GM18907 (cell line): Measurements from ENCODE around the gene CIB4.

Source experiments
- ATAC-seq: cut with Tn5 transposase; IDR thresholded peaks from one replicate; pipeline ENCODE4 v1.9.1; 2021; ENCODE audit warnings: mild to moderate bottlenecking, moderate library complexity; ENCODE audit not compliant: unreplicated experiment

The CIB4 gene

DNA sequence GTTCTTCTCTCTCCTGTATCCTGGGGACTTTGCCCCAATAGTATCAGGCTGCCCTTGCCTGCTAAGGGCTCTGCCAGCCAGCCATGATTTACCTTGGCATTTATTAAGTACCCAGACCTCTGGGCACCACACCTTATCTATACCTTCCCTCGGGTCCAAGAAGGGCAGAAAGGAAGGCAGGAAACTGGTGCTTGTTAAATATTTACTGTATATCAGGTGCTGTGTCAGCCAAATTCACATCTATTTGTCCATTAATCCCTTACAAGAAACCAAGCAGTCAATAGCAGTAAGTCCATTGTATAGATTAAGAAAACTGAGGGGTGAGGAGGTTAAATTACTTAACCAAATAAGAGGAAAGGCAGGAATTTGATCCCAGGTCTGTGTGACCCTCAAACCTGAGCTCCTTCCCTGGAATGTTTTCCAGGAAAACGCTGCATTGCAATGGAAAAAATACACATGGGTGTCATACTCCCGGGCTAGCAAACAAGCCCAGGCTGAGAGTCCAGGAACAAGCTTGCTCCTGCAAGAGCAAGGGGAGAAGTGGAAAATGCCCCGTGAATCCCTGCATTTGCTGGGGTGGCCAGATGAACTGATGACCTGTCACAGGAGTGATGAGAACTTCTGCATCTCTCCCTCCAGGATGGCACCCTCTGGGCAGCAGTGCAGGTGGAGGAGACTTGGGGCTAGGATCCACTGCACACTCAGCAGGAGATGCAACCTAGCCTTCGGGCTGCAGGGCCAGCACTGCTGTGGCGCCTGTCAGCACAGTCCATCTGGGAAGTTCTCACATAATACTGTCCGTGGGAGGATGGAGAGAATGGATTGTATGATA lies 30.4 kb downstream of the CIB4 start:
- ATAC-seq = no peak

GRCh38 chr2:26609839-26610277 lies 31.3 kb downstream of the CIB4 start:
- no peak for ATAC-seq

DNA sequence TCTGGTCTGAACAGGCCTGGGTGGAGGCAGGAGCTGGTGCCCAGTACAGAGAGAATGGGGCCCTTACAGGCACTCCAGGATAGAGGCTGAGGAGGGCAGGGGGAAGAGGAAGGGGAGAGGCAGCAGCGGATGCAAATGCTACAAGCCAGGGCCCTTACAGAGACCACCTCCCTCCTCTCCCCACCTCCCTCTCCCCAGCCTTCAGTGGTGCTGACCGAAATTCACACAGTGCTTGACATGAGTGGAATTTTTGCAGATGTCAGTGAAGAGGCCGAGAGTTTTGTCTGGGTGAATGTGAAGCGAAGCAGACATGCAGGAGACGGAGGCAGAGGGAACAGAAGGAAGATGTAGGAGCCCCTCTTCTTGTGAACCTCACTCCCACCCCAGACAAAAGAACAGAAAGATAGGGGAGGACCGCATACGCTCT lies 31.9 kb downstream of the CIB4 start:
- no peak for ATAC-seq

- no peak for ATAC-seq
These were observed 32.6 kb downstream of the CIB4 start for GRCh38 chr2:26608557-26608956.

- no peak for ATAC-seq
These were observed 33.5 kb downstream of the CIB4 start for GRCh38 chr2:26607698-26608097.

GRCh38 chr2:26606847-26607190 lies 34.3 kb downstream of the CIB4 start:
- no peak for ATAC-seq

GRCh38 chr2:26605999-26606846 lies 34.9 kb downstream of the CIB4 start:
- ATAC-seq = no peak

GRCh38 chr2:26605195-26605998 lies 35.8 kb downstream of the CIB4 start:
- ATAC-seq = no peak

GRCh38 chr2:26602575-26602974 lies 38.6 kb downstream of the CIB4 start:
- ATAC-seq = no peak

DNA sequence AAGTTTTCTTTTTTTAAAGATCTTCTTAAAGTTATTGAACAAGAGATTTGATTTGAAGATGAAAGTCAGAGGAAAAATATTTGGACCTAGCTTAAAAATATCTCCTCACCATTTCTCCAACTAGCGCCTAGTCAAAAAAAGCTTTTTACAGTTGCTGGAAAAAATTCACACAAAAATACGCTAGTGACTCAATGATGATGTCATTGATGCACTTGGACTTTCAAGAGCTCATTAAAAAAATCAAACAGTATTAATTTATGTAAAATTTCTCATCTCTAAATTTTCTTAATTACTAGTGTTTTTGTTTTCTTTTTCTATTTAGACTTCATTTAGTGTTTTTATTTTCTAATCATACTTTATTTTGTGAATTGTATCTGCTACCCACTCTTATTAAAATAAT lies 41.8 kb downstream of the CIB4 start:
- no peak for ATAC-seq

- ATAC-seq = no peak
These were observed 42.2 kb downstream of the CIB4 start for GRCh38 chr2:26598996-26599373.

GRCh38 chr2:26598336-26598995 lies 42.7 kb downstream of the CIB4 start:
- ATAC-seq = no peak

DNA sequence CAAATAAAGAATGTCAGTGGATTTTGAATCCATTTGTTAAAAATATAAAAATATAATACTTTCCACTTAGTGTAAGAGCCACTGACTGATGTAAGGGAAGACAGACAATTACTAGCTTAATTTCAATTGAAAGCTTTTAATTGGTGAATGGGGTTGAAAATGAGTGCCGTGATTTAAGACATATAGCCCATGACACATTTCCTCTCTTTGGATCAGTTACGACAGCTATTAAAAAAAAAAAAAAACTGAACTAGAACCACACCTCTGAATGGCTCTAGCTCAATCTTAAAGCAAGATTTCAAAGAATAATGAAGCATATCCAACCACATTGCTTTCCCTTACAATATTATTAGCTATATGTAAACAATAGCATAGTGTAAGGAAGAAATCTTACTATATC lies 44.0 kb downstream of the CIB4 start:
- ATAC-seq = no peak

- no peak for ATAC-seq
These were observed 46.0 kb downstream of the CIB4 start for GRCh38 chr2:26595146-26595545.

- ATAC-seq = no peak
These were observed 49.3 kb downstream of the CIB4 start for GRCh38 chr2:26591619-26592505.

GRCh38 chr2:26590980-26591618 lies 50.1 kb downstream of the CIB4 start:
- no peak for ATAC-seq

DNA sequence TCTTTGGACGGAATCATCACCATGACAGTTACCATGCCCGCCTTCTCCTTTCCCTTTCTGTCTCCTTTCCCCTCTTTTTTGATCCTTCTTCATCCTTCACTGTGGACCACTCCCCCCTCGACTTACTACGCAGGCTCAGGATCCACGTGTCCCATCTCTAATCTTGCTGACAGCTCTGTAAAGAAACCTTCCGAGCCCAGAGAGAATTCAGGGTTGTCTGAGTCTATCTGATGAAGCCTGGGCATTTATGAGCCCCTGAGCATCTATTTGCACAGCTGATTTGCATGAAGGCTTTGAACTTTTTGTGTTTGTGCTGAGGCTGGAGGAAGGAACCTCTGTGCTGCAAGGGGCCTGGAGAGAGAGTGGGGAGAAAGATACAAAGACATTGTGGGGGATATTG lies 50.7 kb downstream of the CIB4 start:
- no peak for ATAC-seq

DNA sequence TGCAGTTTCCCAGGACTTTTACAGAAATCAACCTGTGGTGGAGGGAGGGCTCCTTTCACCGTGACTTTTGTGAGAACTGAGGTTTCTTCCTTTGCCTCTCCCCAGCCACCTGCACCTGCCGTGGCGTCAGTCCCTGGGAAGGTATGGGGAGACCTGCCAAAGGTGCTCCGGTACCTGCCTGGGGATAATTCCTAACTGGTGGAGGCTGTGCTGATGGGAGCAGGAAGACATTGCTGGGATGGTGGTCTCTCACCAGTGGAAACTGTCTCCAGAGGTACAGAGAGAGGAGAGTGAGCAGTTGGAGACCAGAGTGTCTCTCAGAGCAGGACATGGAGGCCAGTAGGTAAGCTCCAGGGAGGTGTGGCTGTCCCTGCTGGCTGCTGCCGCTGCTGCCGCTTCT lies 52.6 kb downstream of the CIB4 start:
- ATAC-seq = no peak

- ATAC-seq = no peak
These were observed 53.2 kb downstream of the CIB4 start for GRCh38 chr2:26587994-26588393.
